Measurements from ENCODE around the gene C10orf105. TPM values are rescaled to one million over a fixed set of nuclear protein-coding genes. Genes with fewer than 3 reads are reported as not detected.

Gene C10orf105
- total and polyA plus RNA-seq, 8 donors, result 0.17 to 1.0 (median 0.57) TPM

- peaks cover 24 to 46% of the 10 kb centered on the region in 2 donors for H3K4me1 ChIP-seq
- TF ChIP-seq CTCF (IDR thresholded peaks at IDR 0.05), result no peak
- intact Hi-C loops (cut with DNase I), result no loop called here
Measured at GRCh38 chr10:71710519-71710918, 9.1 kb downstream of the C10orf105 start.

GRCh38 chr10:71708897-71709882 is 10.4 kb downstream of the C10orf105 start:
- intact Hi-C loops (cut with DNase I), result no loop called here
- peaks cover 16 to 33% of the 10 kb centered on the region in 2 donors for H3K4me1 ChIP-seq
- H3K27me3 ChIP-seq, result no peaks in the 10 kb centered on the region
- no peak overlapping the region for H3K27ac ChIP-seq
- no peak overlapping the region for H3K4me3 ChIP-seq
- no peak for TF ChIP-seq CTCF (IDR thresholded peaks at IDR 0.05)
- ATAC-seq, result no peak
- H3K36me3 ChIP-seq, result no peaks in the 10 kb centered on the region
- peak in 1 of 4 donors; percentile 60 for DNase-seq
- H3K9me3 ChIP-seq, result no peaks in the 10 kb centered on the region

More at GRCh38 chr10:71710519-71710918, 9.1 kb downstream of the C10orf105 start:
- Histone ChIP-seq H3K27ac (no peak overlapping the region), H3K9me3 (no peaks in the 10 kb centered on the region), H3K27me3 (no peaks in the 10 kb centered on the region), H3K36me3 (no peaks in the 10 kb centered on the region), H3K4me3 (no peak overlapping the region)
- DNase-seq, result no peak
- ATAC-seq, result no peak

GRCh38 chr10:71708301-71708703 is 11.3 kb downstream of the C10orf105 start:
- peak; percentile 88 to 89 for TF ChIP-seq CTCF (IDR thresholded peaks at IDR 0.05)

GRCh38 chr10:71707240-71707789 is 12.3 kb downstream of the C10orf105 start:
- no peaks in the 10 kb centered on the region for H3K27me3 ChIP-seq
- peaks cover 0 to 14% of the 10 kb centered on the region in 2 donors for H3K4me1 ChIP-seq
- ATAC-seq, result no peak
- intact Hi-C loops (cut with DNase I), result no loop called here
- no peaks in the 10 kb centered on the region for H3K9me3 ChIP-seq
- no peak overlapping the region for H3K27ac ChIP-seq
- TF ChIP-seq CTCF (IDR thresholded peaks at IDR 0.05), result no peak
- no peak for DNase-seq
- H3K4me3 ChIP-seq, result no peak overlapping the region
- H3K36me3 ChIP-seq, result no peaks in the 10 kb centered on the region

More at GRCh38 chr10:71708301-71708703, 11.3 kb downstream of the C10orf105 start:
- Histone ChIP-seq H3K36me3 (no peaks in the 10 kb centered on the region), H3K27me3 (no peaks in the 10 kb centered on the region), H3K4me1 (peaks cover 8 to 24% of the 10 kb centered on the region in 2 donors), H3K9me3 (no peaks in the 10 kb centered on the region), H3K27ac (no peak overlapping the region), H3K4me3 (no peak overlapping the region)
- ATAC-seq, result peak; percentile 67
- intact Hi-C loops (cut with DNase I), result no loop called here
- peak in 3 of 4 donors; percentile 61 to 92 (median 67) for DNase-seq
